GM18505 (cell line): ENCODE measurements around the gene ARHGEF7.

Experiments used
- ATAC-seq: cut with Tn5 transposase; IDR thresholded peaks from one replicate; pipeline ENCODE4 v1.9.1; 2021; ENCODE audit not compliant: unreplicated experiment
- POLR2A ChIP-seq: IDR thresholded peaks from 4 replicates; pipeline ENCODE4 v1.6.1; 2011; ENCODE audit warnings: borderline replicate concordance; ENCODE audit not compliant: insufficient read depth, insufficient read length; ENCODE audit errors: extremely low read depth

Gene ARHGEF7

DNA sequence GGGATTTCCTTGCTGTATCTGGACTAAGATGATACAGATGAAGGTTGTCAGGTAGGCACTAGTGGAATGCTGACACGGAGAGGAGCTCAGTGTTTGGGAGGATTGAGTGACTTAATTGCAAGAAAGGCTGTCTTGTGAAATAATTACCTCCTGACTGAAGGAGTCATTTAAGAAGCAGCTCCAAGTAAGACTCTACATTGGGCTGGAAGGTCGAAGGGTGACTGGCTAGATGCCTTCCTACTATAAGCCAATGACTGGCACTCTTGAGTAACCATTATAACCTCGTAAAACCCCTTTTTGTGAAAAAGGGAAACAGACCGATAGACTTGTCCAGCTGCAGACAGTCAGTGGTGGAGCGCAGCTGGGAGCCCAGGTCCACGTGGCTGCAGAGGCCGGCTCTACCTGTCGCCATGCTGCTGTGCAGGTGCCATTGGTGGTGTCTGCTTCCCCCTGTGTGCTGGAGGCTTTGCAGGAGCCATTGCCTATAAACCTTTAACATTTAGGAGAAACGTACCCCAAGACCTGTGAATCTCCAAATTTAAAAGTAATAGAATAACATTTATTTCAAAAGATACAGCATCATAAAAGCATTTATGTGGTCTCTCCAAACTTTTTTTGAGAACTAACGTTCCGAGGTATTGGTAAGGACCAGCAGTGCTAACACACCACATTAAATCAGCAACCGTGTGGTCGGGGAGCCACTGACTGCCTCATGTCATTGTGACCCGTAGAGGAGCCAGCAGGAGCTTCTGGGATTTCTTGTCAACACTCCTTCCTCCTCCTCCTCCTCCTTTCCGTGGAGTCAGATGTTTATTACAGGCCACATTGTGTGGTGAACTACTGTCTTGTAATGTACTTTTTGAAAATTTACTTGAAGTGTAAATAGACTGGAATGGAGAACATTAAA is 124.9 kb downstream of the ARHGEF7 start:
- ATAC-seq = no peak
- TF ChIP-seq POLR2A = no peak

DNA sequence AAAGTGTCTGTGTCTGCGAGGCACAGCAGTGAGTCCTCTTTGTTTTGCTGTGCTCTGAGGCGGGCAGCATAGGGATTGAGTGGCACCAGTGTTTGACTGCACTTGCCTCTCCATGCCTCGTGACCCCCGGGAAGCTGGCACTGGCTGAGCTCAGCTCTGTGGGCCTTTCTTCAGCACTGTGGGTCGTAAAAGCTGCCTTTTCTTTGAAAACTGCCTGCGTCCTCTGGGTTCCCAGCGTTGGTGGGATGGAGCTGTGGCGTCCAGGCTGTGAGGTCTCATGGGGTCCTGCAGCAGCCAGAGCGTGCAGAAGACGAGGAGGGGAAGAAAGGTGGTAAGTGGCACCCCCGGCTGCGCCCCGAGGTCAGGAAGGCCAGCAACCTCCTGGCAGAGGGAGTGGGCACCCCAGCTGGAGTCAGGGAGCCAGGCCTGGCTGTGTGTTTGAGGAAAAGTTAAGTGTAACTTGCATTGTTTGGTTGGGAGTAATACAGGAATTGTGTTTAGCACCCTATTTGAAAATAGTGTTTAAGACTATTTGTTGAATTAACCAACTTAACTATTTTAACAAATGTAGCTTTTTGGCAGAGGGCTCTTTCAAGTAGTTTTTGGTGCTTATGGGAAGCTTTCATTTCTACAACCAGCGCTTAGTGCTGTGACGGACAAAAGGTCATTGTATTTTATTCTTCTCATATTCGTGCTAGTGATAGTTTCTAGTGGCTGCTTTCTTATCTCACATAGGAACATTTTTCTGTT is 126.1 kb downstream of the ARHGEF7 start:
- no peak for ATAC-seq
- no peak for TF ChIP-seq POLR2A

DNA sequence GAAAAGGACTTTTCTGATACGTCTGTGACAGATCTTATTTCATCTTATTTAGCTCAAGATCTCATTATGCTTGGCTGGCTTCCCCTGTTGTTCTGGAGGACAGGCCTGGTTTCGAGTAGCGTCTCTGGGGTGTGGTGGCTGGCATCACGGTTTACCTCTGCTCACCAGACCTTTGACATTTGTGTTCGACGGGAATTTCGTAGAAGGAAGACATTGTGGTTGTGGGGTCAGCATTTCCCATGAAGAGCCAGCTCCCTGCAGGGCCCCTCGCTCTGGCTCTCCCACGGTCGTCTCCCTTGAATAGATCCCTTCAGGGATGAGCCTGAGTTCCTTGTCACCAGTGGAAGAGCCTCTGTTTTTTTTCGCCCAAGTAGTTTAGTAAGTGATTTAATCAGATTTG is 126.8 kb downstream of the ARHGEF7 start:
- no peak for ATAC-seq
- TF ChIP-seq POLR2A = no peak

DNA sequence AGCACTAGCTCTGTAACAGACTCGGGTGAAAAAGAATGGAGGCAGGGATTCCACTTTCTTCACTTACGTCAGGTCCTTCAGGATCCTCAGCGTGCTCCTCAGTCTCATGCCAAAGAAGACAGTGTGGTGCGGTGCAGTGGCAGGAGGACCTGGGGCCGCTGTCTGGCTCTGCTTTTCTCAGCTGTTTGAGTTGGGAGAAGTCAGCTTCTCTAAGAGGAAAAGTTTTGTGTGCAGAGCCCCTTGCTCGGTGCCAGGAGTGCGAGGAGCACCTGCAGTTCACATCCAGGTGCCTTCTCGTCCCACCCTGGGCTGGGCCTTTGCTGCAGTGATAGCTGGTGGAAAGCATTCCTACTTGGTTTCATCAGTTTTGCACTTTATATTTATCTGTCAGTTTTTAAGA is 127.5 kb downstream of the ARHGEF7 start:
- no peak for TF ChIP-seq POLR2A
- ATAC-seq = no peak

DNA sequence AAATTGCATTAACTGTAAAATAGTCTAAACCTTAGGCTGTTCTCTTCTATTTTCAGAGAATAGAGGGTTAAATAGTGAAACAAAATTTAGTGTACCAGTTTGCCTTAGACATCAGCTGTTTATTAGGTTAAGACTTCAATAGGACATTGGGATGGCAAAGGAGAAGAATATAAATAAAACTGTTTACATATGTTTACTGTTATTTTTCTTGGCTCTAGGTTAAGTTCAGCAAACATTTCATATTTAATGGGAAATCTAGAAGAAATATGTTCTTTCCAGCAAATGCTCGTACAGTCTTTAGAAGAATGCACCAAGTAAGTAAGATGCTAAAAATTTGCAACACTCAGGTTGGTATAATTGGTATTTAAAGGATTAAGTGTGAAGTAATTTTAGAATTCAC is 128.9 kb downstream of the ARHGEF7 start:
- TF ChIP-seq POLR2A = no peak
- ATAC-seq = no peak

DNA sequence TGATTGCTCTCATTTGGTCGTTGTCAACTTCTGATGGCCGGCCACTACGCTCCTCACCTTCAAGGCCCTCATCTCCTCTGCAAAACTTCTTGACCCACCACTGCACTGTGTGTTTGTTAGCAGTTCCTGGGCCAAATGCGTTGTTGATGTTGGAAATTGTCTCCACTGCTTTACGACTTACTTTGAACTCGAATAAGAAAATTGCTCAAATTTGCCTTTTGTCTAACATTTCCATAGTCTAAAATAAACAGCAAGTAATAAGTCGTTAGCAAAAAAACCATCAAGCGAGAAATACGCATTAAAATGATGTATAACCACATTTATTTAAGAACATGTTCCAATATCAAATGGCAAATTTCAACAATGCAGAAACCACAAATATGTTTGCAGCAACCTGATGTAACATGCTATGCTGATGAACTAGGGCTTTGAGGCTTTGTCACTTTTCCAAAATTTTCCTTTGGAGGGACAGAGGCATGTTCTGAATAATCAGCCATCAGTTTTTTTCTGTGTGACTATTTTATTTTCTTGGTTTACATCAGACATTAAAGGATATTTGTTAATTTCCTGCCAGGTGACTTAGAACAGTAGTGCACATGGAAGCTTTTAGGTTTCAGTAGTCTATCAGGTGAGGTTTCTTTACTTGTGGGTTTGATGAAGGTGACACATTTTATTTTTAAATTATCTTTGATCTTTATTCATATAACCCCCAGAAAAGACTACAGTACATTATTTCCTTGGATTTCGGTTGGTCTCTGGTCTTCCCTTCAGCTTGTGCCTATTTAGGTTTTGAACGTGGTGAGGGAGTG is 130.7 kb downstream of the ARHGEF7 start:
- ATAC-seq = no peak
- TF ChIP-seq POLR2A = no peak

DNA sequence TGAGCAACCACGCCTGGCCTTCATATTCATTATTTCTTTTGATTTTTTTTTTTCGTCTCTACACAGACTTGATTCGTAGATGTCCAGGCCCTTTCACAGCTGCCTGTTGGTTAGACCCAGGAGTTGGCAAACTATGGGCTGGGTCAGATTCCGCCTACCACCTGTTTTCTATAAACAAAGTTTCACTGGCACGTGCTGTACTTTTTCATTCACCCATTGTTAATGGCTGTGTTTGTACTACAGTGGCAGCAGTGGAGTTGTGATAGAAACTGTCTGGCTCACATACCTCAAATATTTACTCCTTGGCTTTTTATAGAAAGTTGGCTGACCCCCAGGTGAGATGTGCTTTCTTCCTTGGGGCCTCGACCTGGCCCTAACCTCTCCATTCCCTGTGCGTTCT is 132.4 kb downstream of the ARHGEF7 start:
- no peak for TF ChIP-seq POLR2A
- no peak for ATAC-seq

DNA sequence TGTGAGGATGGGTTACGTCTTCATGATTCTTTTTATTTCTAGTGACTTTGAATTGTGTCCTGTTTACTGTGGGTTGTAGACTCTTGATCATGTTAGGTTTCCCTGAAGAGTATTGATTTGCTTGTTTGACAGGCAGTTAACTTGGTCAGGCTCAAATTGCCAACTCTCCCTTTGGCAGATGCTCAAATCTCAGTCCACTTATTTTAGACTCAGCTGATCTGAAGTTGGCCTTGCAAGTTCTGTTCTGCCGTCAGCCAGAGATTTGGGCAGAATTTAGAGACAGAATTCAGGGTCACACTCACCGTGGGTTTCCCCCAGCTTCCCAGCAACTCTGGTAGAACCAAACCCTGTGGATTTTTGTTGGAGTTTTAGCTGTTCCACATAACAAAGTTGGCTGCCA is 133.7 kb downstream of the ARHGEF7 start:
- no peak for ATAC-seq
- no peak for TF ChIP-seq POLR2A

DNA sequence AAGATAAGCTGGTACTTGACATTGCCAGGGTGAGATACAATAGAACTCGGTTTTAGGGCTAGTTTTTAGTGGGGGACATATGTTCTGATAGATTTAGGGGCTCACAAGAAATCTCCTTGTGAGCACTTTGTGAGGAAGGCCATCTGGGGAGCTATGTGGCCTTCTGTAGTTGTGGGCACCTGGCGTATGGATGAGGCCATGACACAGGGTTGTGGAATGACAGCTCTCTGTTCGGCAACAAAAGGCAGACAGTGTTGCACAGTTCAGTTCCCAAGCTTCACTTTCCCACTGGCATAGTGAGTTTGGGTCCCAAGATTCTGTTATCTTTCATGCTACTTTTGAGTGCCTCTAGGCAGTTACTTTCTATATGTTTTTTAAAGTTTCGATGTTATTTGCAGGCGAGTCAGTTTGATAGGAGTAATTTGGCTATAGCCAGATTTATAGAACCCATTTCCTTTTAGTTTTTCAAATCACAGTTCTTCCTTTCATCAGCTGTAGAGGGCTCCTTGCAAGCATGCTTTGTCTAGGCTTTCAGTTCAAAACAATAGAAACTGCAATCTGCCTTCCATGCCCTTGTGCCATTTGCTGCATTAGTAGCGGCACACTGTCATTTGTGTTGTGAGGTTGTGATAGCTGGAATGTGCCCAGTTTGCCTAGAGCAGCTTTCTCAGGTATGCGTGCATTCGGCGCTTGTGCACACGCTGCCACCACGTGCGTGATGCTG is 134.7 kb downstream of the ARHGEF7 start:
- ATAC-seq = no peak
- TF ChIP-seq POLR2A = no peak

DNA sequence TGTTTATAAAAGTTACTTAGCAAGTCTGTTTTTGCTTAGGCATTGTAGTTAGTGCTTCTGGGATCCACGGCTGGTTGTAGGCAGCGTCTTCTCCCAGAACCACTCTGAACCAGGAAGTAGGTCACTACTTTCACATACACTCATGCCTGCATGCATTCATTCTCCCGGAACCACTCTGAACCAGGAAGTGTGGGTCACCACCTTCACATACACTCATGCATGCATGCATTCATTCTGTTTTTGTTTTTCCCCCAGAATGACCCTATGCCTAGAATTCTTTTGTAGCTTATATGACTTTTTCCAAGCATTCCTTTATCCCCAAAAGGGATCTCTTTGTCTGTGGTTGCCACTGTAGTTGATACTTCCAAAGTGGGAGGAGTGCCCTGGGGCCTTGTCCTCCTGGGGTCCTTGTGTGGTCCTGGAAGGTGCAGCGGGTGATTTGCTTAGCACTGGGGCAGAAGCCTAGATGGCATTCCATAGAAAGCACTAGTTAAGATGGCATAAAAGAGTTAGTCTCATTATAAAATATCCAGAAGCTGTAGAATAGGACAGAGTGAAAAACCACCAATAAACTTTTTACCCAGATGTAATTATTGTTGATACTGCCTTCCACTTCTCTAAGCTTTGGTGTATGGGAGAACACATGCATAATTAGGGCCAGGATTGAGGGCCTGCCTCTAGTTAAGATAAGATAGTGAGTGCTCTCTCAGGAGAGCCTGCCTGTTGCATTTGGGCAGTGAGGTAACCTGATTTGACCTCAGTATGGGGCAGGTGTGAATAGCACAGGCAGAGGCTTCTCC is 136.7 kb downstream of the ARHGEF7 start:
- no peak for ATAC-seq
- TF ChIP-seq POLR2A = no peak

DNA sequence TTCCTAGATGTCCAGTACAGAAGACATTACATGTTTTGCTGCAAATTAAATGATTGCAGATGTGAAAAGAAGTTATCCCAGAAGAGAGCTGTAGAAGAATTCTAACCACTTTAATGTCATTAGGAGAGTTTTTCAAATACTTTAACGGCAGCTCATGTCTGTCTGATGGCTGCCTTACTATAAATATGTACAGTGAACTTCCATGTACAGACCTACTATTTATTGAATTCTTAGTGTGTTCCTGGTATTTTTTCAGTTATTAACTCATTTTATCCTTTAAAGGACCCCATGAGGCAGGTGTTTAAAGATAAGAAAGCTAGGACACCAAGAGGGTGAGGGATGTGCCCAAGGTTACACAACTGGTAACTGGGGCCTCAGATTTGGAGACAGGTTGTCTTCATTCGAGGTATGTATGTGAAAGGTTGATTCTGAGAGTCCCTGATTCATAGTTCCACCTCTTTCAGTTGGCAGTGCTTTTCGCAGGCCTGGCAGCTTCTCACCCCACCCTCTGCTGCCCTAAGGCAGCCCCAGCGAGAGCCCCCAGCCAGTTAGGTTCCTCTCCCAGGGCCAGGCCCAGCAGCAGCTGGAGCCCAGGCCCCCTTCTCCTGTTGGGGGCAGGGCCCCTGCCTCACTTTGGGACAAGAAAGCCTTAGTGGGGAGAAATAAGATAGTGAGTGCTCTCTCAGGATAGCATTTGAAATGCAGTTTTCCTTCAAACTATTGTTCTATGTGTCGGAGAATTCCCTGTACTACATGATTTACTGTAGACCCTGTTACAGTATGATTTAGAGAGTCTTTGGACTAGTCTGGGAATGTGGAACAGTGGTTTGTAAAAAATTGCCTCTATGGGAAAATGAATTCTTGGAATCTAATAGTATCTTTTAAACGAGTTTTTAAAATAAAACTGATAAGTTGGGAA is 137.6 kb downstream of the ARHGEF7 start:
- ATAC-seq = no peak

More for the DNA sequence above, 137.6 kb downstream of the ARHGEF7 start:
- no peak for TF ChIP-seq POLR2A
